ENCODE measurements around the gene SCP2D1.

DNA sequence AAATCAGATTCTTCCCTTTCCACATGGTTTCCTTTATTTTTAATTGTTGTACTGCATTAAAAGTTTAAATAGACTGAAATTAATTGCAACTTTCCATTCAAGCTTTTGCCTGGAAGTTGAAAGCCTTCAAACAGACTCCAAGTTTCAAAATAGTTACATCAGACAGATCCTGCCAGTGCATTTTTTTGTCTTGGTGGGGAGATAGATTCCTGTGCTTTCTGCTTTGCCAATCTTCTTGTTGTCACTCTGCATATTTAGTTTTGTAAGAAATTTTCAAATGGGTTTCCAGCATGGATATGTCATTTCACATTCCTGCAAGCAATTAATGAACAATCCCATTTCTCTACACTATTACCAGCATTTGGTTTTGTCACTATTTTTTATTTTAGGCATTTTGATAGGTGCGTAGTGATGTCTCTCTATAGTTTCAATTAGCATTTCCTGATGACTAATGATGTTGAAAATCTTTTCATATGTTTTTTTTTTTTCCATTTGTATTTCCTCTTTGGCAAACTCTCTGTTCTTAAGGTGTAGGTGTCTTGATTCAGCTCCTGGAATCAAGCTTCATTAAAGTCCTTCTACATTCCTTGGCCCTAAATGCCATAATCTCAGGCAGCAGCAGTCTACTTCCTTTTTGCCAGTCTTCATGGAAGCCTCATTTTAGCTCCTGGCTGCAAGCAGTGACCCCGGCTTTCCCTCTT, 40.5 kb downstream of the SCP2D1 start:
- TF ChIP-seq, protein P1, sequence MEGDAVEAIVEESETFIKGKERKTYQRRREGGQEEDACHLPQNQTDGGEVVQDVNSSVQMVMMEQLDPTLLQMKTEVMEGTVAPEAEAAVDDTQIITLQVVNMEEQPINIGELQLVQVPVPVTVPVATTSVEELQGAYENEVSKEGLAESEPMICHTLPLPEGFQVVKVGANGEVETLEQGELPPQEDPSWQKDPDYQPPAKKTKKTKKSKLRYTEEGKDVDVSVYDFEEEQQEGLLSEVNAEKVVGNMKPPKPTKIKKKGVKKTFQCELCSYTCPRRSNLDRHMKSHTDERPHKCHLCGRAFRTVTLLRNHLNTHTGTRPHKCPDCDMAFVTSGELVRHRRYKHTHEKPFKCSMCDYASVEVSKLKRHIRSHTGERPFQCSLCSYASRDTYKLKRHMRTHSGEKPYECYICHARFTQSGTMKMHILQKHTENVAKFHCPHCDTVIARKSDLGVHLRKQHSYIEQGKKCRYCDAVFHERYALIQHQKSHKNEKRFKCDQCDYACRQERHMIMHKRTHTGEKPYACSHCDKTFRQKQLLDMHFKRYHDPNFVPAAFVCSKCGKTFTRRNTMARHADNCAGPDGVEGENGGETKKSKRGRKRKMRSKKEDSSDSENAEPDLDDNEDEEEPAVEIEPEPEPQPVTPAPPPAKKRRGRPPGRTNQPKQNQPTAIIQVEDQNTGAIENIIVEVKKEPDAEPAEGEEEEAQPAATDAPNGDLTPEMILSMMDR (IDR thresholded peaks at IDR 0.05) = no peak
- no peak for TF ChIP-seq POLR2A (IDR thresholded peaks at IDR 0.05)
